ENCODE results near the gene WIPF2.

Gene WIPF2, protein sequence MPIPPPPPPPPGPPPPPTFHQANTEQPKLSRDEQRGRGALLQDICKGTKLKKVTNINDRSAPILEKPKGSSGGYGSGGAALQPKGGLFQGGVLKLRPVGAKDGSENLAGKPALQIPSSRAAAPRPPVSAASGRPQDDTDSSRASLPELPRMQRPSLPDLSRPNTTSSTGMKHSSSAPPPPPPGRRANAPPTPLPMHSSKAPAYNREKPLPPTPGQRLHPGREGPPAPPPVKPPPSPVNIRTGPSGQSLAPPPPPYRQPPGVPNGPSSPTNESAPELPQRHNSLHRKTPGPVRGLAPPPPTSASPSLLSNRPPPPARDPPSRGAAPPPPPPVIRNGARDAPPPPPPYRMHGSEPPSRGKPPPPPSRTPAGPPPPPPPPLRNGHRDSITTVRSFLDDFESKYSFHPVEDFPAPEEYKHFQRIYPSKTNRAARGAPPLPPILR

DNA sequence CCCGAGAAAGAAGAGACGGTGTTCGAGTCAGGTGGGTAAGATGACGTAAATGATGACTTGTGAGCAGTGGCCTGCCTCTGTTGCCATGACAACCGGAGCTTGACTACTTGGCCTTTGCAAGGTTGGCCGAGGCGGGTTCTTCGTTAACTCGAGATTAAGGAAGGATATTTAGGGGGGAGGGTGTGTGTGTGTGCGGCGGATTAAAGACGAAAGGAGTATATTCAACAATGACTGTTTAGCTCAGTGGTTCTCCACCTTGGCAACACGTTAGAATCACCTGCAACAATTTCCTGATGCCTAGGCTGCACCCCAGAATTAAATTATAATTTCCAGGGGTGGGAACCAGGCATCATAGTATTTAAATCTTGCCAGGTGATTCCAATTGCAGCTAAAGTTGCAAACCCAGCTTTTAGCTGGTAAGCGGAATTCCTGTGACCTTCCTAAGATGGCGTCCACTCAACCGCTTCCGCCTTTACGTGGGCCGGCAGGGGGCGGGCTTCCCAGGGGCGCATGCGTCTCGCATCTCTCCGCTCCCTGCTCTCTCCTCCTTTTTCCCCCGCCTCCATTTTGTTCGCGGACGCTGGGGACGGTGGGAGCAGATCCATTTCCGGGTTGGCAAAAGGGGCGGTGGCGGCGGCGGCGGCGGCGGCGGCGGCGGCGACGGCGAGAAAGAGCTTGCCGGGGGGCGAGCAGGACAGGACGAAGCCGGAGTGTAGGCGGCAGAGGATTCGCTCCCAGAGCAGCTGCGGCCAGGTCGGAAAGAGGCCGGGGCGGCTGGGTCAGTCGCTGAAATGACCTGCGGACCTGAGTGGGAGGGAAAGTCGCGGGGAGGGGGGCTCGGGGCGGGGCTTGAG lies at the start of gene WIPF2:
WIPF2 (plus strand) TSS at position 565 of the 854 bp plus-strand sequence. CDS start 37,156 bp downstream, outside the sequence.
- DNase-seq = peak; percentile 98

DNA sequence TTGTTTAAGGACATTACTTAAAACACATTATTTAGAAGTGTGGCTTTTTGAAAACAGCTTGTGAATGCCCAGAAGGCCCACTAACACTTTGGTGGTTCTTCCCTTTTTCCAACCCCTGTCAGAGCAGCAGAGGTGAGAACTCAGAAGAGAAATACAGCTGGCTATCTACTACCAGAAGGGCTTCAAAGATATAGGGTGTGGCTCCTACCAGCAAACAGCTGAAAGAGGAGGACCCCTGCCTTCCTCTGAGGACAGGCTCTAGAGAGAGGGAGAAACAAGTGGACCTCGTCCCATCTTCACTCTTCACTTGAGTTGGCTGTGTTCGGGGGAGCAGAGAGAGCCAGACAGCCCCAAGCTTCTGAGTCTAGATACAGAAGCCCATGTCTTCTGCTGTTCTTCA lies 48.8 kb upstream of the WIPF2 start:
- no peak for DNase-seq

DNA sequence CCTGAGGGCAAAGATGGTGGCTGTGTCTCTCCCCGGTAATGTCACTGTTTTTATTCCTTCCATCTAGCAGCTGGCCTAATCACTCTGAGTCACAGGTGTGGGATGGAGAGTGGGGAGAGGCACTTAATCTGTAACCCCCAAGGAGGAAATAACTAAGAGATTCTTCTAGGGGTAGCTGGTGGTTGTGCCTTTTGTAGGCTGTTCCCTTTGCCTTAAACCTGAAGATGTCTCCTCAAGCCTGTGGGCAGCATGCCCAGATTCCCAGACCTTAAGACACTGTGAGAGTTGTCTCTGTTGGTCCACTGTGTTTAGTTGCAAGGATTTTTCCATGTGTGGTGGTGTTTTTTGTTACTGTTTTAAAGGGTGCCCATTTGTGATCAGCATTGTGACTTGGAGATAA lies 47.4 kb upstream of the WIPF2 start:
- no peak for DNase-seq

- DNase-seq = no peak
Observed at GRCh38 chr17:40173091-40173777, 45.9 kb upstream of the WIPF2 start.

- DNase-seq = no peak
Observed at GRCh38 chr17:40173778-40174135, 45.3 kb upstream of the WIPF2 start.

DNA sequence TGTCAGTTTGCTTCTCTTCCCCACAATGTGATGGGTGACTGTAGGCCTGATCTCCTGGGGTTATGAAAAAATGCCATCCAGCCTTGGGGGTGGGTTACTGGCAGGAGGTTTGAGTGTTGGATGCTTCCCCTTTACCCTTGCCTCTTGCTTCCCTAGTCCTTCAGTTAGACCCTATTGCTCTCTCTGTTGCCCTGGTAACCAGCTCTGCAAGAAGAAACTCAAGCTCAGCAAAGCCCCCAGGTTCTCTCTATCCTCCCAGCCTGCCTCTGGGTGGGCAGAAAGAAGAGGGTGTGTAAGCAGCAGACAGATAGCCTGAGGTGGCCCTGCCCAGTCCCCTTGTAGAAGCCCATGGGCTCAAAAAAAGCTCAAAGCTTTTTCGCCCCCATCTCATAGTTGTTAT lies 44.6 kb upstream of the WIPF2 start:
- no peak for DNase-seq

DNA sequence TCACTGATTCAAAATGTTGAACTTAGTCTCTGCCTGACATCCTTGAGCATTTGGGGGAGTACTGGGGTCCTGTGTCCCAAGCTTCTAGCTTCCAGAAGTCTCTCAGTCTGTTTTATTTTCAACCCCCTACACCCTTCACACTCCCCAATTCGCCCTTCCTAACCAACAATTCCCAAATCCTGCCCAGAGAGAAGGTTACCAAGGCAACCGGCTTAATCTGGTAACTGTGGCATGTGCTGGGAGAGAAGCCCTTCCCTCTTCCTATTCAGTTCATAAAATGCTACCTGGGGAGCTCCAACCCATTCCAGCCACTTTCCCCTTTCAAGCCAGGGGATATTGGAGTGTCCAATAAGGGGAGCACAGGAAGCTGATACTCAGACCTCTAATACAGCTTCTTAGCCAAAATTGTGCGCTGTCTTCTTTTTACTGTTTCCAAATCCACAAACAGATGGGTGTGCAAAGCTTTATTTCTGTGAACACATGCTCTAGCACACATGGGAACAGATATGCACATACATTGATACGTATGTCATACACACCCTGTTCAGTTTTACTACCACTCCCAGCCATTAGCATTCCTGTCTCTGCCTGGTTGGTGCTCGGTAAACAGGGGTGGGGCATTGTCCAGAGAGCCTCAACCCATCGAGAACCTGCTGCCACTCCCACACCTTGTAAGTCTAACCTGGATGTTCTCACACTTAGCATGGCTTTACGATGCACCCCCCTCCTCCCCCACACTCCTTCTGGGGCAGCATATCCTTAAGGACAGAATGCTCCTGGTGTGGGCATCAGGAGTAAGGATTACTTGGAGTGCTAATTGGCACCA lies 43.0 kb upstream of the WIPF2 start:
- no peak for DNase-seq

DNA sequence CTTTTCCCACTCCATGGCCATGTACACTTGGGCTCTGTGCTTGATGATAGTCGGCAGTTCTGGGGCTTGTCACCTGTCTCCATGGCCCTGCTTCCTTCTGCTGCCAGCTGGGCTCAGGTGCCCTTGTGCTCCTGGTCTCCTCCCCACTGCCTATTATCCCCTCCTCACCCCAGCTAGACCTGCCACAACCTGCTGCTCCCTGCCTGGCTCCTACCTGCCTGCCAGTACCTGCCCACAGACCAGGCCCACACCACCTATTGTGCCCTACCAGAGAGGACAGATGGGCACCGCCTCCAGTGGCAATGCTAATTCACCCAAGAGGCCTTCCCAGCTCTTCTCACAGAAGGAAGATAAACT lies 42.4 kb upstream of the WIPF2 start:
- no peak for DNase-seq

DNA sequence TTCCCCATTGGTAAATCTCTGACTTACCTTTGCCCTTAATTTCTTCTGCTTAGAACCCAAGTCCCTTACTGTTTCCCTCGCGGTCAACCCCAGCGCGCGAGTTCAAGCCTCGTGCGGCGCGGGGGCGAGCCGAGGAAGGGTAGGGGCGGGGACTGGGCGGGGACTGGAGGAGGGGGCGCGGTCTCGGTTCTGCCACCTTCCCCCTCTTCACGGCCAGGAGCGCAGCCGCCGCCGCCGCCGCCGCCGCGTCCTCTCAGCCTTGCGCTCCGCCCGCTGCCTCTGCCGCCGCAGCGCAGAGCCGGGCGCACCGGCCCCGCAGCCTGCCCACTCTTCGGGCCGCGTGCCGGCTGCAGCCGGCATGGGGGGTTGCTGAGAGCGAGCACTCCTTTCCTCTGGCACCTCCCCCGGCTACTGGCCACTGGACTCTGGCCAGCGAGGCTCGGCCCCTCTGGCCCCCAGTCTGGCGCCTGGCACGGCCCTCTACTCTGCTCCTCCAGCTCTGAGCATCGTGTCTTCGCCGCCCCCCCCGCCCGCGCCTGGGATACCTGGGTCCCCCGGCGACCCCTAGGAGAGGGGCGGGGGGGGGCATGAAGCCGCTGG lies 41.7 kb upstream of the WIPF2 start, which contains the start of gene RAPGEFL1:
RAPGEFL1 (plus strand) TSS at position 196 of the 600 bp plus-strand sequence; CDS start at position 588, 392 bp downstream.
- no peak for DNase-seq

GRCh38 chr17:40178021-40178601 lies 41.0 kb upstream of the WIPF2 start:
- no peak for DNase-seq

- no peak for DNase-seq
Observed at GRCh38 chr17:40178660-40179059, 40.4 kb upstream of the WIPF2 start.

- DNase-seq = no peak
Observed at GRCh38 chr17:40179923-40180659, 39.0 kb upstream of the WIPF2 start.

DNA sequence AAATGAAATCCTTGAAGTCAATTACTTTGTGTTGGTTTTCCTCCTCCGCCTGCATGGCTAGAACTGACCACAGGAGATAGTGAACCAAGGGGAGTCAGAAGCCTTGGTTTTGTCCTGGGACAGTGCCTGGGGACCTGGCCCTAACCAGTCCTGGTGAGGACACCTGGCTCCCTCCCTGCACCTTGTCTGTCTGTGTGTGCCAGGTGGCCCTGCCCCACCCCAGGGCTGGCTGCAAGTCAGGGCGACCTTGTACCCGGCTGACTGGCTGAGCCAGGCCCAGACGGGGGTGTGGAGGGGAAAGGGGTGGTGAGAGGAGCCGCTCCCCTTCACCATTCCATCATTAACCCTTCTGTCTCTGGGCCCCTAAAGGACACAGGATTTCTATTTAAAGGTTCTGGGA lies 38.4 kb upstream of the WIPF2 start:
- DNase-seq = no peak

GRCh38 chr17:40181205-40181604 lies 37.9 kb upstream of the WIPF2 start:
- no peak for DNase-seq

DNA sequence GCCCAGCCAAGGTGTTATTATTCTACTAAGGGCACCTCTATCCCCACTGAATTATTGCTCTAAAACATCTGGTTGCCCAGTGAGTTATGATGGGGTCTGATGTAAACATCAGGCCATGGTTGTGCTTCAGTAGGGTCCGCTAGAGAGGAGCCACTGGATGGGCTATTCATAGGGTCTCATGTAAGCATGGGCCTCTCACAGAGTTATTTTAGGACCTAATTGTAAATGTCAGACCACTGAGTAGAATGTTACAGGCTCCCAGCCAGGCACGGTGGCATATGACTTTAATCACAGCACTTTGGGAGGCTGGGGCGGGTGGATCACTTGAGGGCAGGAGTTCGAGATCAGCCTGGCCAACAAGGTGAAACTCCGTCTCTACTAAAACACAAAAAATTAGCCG lies 36.5 kb upstream of the WIPF2 start:
- no peak for DNase-seq

GRCh38 chr17:40187238-40187637 lies 31.9 kb upstream of the WIPF2 start:
- DNase-seq = no peak

GRCh38 chr17:40188694-40189093 lies 30.4 kb upstream of the WIPF2 start:
- DNase-seq = no peak

GRCh38 chr17:40190197-40191021 lies 28.7 kb upstream of the WIPF2 start:
- no peak for DNase-seq

- DNase-seq = no peak
Observed at GRCh38 chr17:40191237-40192208, 27.6 kb upstream of the WIPF2 start.
